Parathyroid adenoma (tissue), 2 donors: ENCODE results near the gene ARHGAP32.

ENCODE experiments used
- H2AFZ ChIP-seq: fragments of 300-600 bp; sonication (generic); one replicate; pipeline ENCODE4 v1.7.0; 2017; ENCODE audit warnings: antibody characterized with exemption, mild to moderate bottlenecking
- H3K27ac ChIP-seq: fragments of 300-600 bp; sonication (generic); one replicate; pipeline ENCODE4 v1.7.0; 2017
- H3K27me3 ChIP-seq: fragments of 300-600 bp; sonication (generic); one replicate; pipeline ENCODE4 v1.7.0; 2017; ENCODE audit warnings: low read length; ENCODE audit not compliant: control insufficient read depth, insufficient read depth
- H3K36me3 ChIP-seq: fragments of 300-600 bp; sonication (generic); one replicate; pipeline ENCODE4 v1.7.0; 2017; ENCODE audit warnings: low read length; ENCODE audit not compliant: control insufficient read depth, insufficient read depth
- H3K4me1 ChIP-seq: fragments of 300-600 bp; sonication (generic); one replicate; pipeline ENCODE4 v1.7.0; 2017; ENCODE audit warnings: control low read depth
- H3K4me2 ChIP-seq: fragments of 300-600 bp; sonication (generic); one replicate; pipeline ENCODE4 v1.7.0; 2017; ENCODE audit warnings: low read length
- H3K4me3 ChIP-seq: fragments of 300-600 bp; sonication (generic); one replicate; pipeline ENCODE4 v1.7.0; 2017; ENCODE audit warnings: low read depth, low read length
- H3K79me2 ChIP-seq: fragments of 300-600 bp; sonication (generic); one replicate; pipeline ENCODE4 v1.7.0; 2017; ENCODE audit warnings: control low read depth
- H3K9ac ChIP-seq: fragments of 300-600 bp; sonication (generic); one replicate; pipeline ENCODE4 v1.7.0; 2017; ENCODE audit warnings: mild to moderate bottlenecking
- H3K9me3 ChIP-seq: fragments of 300-600 bp; sonication (generic); one replicate; pipeline ENCODE4 v1.7.0; 2017; ENCODE audit warnings: low read length; ENCODE audit not compliant: control insufficient read depth
- TF ChIP-seq, protein P1 (sequence below): fragments of 300-600 bp; sonication (generic); IDR thresholded peaks from one replicate; pipeline ENCODE4 v1.7.0; 2017; ENCODE audit warnings: antibody characterized with exemption, mild to moderate bottlenecking
- donor health status: primary hyperparathyroidism.

Gene ARHGAP32

DNA sequence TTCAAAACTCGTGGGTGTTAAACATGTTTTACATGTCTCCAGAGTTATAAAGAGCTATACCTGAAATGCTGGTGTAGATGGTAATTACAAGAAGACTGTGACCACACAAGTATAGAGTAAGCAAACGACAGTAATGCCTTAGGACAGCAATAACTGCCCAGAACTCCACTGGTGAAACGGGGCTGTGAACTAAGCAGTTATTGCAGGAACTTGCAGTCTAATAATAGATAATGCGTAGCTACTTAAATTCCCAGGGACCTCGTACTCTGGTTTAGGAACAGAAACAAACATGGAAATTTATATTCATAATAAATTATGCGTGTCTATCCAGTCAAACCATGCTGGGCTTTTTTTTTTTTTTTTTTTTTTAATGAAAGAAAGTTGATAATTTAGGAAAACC is 224.5 kb downstream of the ARHGAP32 start:
- H3K79me2 ChIP-seq = no peaks in the 10 kb centered on the region
- no peaks in the 10 kb centered on the region for H3K4me1 ChIP-seq
- H3K36me3 ChIP-seq = no peaks in the 10 kb centered on the region
- no peak overlapping the region for H3K4me2 ChIP-seq
- H3K27me3 ChIP-seq = no peaks in the 10 kb centered on the region
- H3K9me3 ChIP-seq = no peaks in the 10 kb centered on the region
- no peak overlapping the region for H3K27ac ChIP-seq
- H3K9ac ChIP-seq = no peak overlapping the region
- H2AFZ ChIP-seq = no peak overlapping the region
- TF ChIP-seq, protein P1, sequence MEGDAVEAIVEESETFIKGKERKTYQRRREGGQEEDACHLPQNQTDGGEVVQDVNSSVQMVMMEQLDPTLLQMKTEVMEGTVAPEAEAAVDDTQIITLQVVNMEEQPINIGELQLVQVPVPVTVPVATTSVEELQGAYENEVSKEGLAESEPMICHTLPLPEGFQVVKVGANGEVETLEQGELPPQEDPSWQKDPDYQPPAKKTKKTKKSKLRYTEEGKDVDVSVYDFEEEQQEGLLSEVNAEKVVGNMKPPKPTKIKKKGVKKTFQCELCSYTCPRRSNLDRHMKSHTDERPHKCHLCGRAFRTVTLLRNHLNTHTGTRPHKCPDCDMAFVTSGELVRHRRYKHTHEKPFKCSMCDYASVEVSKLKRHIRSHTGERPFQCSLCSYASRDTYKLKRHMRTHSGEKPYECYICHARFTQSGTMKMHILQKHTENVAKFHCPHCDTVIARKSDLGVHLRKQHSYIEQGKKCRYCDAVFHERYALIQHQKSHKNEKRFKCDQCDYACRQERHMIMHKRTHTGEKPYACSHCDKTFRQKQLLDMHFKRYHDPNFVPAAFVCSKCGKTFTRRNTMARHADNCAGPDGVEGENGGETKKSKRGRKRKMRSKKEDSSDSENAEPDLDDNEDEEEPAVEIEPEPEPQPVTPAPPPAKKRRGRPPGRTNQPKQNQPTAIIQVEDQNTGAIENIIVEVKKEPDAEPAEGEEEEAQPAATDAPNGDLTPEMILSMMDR = no peak
- H3K4me3 ChIP-seq = no peak overlapping the region

DNA sequence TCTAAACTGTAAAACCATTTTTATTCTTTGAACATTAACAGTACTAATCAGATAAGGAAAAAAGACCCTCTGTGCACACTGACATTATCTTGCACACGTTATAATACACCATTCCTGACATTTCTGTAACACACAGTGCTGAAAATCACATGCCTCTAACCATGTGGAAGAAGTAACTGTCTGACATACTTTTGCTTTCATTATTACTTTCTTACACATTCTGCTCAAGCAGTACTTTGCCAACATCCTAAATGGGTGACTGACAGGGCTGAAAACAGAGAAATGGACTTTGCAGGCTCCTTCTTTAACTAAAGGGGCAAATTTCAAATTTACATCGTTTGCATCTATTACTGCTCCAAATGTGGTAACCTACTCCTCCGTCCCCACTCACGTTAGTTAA is 226.6 kb downstream of the ARHGAP32 start:
- H3K4me3 ChIP-seq = no peak overlapping the region
- no peaks in the 10 kb centered on the region for H3K36me3 ChIP-seq
- no peaks in the 10 kb centered on the region for H3K79me2 ChIP-seq
- TF ChIP-seq, protein P1 = no peak
- H3K27ac ChIP-seq = no peak overlapping the region
- no peaks in the 10 kb centered on the region for H3K4me1 ChIP-seq
- no peak overlapping the region for H3K4me2 ChIP-seq
- H2AFZ ChIP-seq = no peak overlapping the region
- no peaks in the 10 kb centered on the region for H3K27me3 ChIP-seq
- H3K9me3 ChIP-seq = no peaks in the 10 kb centered on the region
- H3K9ac ChIP-seq = no peak overlapping the region

DNA sequence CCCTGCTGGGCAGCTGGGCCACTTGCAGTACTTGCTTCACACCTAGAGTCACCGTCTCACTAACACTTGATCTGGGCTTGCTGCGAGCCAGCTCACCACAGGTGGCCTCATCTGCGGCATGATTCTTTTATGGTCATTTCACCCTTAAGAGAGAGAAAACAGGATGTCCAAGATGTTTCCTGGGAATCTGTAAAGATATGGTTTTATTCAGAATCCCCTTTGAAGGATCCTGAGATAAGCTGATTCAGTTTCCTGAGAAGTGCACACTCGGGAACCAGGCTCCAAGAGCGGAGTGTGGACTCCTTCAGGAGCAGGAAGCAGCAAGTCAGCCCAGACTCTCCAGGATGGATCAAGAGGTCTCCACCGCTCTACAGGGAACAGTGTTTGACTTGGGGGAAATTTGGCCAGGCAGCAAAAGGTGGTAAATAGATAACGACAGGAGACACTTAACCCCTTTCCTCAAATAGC is 227.6 kb downstream of the ARHGAP32 start:
- TF ChIP-seq, protein P1 = no peak

DNA sequence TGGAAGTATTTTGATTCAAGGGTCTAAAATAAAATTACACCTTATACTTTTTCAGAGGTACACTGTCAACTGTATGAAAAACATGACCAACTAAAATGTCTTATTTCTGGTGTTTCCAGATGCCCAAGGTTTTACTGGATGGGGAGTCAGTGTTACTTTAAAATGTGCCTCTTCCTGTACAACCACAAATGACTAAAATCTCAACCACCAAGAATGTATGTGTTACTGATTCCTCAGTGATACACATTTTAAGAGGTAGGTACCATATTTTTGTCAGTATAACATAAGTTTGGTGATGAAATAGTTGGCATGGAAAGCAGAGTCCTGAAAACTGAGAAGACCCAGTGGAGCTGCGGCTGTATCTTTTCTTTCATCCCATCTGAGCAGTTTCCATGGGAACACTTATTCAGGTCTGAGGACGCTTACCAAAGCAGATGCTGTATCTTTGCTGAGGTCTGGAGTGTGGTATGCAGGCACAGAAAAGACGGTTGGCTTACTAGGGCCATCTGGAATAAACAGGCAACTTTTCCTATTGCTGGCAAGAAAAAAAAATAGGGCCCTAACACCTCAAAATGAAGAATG is 228.3 kb downstream of the ARHGAP32 start:
- Histone ChIP-seq H3K9me3 (no peaks in the 10 kb centered on the region), H3K9ac (no peak overlapping the region), H3K36me3 (no peaks in the 10 kb centered on the region), H3K4me2 (no peak overlapping the region), H3K27ac (no peak overlapping the region), H3K79me2 (no peaks in the 10 kb centered on the region), H3K4me3 (no peak overlapping the region), H3K4me1 (no peaks in the 10 kb centered on the region), H2AFZ (no peak overlapping the region), H3K27me3 (no peaks in the 10 kb centered on the region)
- TF ChIP-seq, protein P1 = no peak

More for the DNA sequence above, 227.6 kb downstream of the ARHGAP32 start:
- H3K4me2 ChIP-seq = no peak overlapping the region
- H3K27ac ChIP-seq = no peak overlapping the region
- no peaks in the 10 kb centered on the region for H3K9me3 ChIP-seq
- no peak overlapping the region for H3K4me3 ChIP-seq
- no peaks in the 10 kb centered on the region for H3K79me2 ChIP-seq
- H3K27me3 ChIP-seq = no peaks in the 10 kb centered on the region
- H3K4me1 ChIP-seq = no peaks in the 10 kb centered on the region
- no peak overlapping the region for H3K9ac ChIP-seq
- no peak overlapping the region for H2AFZ ChIP-seq
- no peaks in the 10 kb centered on the region for H3K36me3 ChIP-seq

DNA sequence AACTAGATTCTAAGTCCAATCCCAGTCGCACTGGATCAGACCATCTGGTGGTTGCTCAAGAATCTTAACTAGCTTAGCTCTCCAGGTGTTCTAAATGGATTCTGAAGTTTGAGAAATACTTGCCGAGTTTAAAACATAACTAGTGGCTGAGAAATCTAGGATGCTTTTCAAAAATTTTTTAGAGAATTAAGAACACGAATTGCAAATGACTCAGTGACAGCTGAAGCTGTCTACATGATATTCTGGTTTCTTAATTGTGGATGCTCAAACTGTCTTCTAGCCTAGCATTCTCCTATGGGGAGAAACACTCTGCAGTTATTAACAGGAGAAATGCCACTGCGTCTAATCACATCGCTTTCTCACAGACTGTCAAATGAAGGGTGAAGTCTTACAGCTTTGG is 229.2 kb downstream of the ARHGAP32 start:
- Histone ChIP-seq H3K27ac (no peak overlapping the region), H3K4me2 (no peak overlapping the region), H3K79me2 (no peaks in the 10 kb centered on the region), H3K4me3 (no peak overlapping the region), H3K9me3 (no peaks in the 10 kb centered on the region), H3K4me1 (no peaks in the 10 kb centered on the region), H3K9ac (no peak overlapping the region), H3K27me3 (no peaks in the 10 kb centered on the region), H3K36me3 (no peaks in the 10 kb centered on the region), H2AFZ (no peak overlapping the region)
- TF ChIP-seq, protein P1 = no peak
